ENCODE measurements around the gene PLB1.

DNA sequence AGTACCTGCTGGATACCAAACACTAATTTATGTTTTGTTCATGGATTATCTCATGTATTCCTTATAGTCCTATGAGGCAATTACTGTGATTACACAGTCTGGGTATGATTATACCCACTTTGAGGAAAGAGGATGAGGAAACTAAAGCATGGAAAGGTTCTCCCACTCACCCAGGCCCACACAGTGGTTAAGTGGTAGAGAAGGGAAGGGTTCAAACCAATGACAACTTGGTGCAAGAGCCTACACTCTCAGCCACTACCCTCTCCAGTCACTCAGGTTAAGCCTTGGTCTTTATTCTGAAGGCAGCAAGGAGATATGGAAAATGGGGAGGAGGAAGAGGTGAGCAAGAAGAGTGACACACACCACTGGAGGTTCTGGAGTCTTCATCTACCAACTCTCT lies 191.3 kb downstream of the PLB1 start:
- TF ChIP-seq, protein P1, sequence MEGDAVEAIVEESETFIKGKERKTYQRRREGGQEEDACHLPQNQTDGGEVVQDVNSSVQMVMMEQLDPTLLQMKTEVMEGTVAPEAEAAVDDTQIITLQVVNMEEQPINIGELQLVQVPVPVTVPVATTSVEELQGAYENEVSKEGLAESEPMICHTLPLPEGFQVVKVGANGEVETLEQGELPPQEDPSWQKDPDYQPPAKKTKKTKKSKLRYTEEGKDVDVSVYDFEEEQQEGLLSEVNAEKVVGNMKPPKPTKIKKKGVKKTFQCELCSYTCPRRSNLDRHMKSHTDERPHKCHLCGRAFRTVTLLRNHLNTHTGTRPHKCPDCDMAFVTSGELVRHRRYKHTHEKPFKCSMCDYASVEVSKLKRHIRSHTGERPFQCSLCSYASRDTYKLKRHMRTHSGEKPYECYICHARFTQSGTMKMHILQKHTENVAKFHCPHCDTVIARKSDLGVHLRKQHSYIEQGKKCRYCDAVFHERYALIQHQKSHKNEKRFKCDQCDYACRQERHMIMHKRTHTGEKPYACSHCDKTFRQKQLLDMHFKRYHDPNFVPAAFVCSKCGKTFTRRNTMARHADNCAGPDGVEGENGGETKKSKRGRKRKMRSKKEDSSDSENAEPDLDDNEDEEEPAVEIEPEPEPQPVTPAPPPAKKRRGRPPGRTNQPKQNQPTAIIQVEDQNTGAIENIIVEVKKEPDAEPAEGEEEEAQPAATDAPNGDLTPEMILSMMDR (IDR thresholded peaks at IDR 0.05; ENCODE audit: borderline replicate concordance, extremely low read depth, low read length, poor library complexity, severe bottlenecking) = no peak
- TF ChIP-seq EZH2 (IDR thresholded peaks at IDR 0.05; ENCODE audit: borderline replicate concordance, low read depth, low read length, severe bottlenecking) = no peak

Measured in DND-41 (cell line).